Fibroblast of the aortic adventitia (primary cell): ENCODE measurements around the gene NPLOC4. TPM values are rescaled to one million over a fixed set of nuclear protein-coding genes. Genes with fewer than 3 reads are reported as not detected.
"Not testable (repeated sequence)": the region's sequence is repeated elsewhere in the genome, so short reads cannot be mapped to it uniquely, and the experiment has no call there.

Experiments used
- DNase-seq: peaks from one replicate; pipeline ENCODE4 v3.0.0-alpha.2; 2010; ENCODE audit warnings: low read depth
- H3K4me3 ChIP-seq: 2 replicates; pipeline ENCODE4 v1.5.1; 2011; ENCODE audit warnings: low read depth, mild to moderate bottlenecking, control low read depth, low read length, moderate library complexity
- CTCF ChIP-seq: IDR thresholded peaks from 2 replicates; pipeline ENCODE4 v1.5.1; 2011; ENCODE audit warnings: mild to moderate bottlenecking, low read length, control low read depth, inconsistent platforms; ENCODE audit not compliant: insufficient read depth
- total RNA-seq: library from RNA; depleted of rRNA; stranded (reverse); fragments of >200 nt; gene quantifications from 2 replicates; pipeline ENCODE4 v1.2.3, GENCODE V29; 2012; ENCODE audit warnings: low replicate concordance

The NPLOC4 gene
- total RNA-seq, 1 donor, result 60.3 TPM

- no peak for TF ChIP-seq CTCF
- no peak for DNase-seq
- H3K4me3 ChIP-seq, result no peak overlapping the region
Measured at GRCh38 chr17:81638683-81639082, 1.8 kb upstream of the NPLOC4 start.

GRCh38 chr17:81635973-81636504 lies 873 bp downstream of the NPLOC4 start:
- peak overlapping the region; percentile 91 for H3K4me3 ChIP-seq
- no peak for TF ChIP-seq CTCF
- no peak for DNase-seq

- H3K4me3 ChIP-seq, result peak overlapping the region; percentile 91
- TF ChIP-seq CTCF, result no peak
- no peak for DNase-seq
Measured at GRCh38 chr17:81635431-81635830, 1.5 kb downstream of the NPLOC4 start.

- DNase-seq, result no peak
- no peak for TF ChIP-seq CTCF
- no peak overlapping the region for H3K4me3 ChIP-seq
Measured at GRCh38 chr17:81631482-81631881, 5.4 kb downstream of the NPLOC4 start.

- TF ChIP-seq CTCF, result no peak
- H3K4me3 ChIP-seq, result no peak overlapping the region
- no peak for DNase-seq
Measured at GRCh38 chr17:81630274-81630673, 6.6 kb downstream of the NPLOC4 start.

GRCh38 chr17:81621494-81622130 lies 15.3 kb downstream of the NPLOC4 start:
- TF ChIP-seq CTCF, result no peak
- H3K4me3 ChIP-seq, result no peak overlapping the region
- no peak for DNase-seq

GRCh38 chr17:81618307-81618706 lies 18.6 kb downstream of the NPLOC4 start:
- not testable (repeated sequence) for DNase-seq, H3K4me3 ChIP-seq
